Mesangial cell (primary cell): ENCODE results near the gene TEX55. TPM values are rescaled to one million over a fixed set of nuclear protein-coding genes. Genes with fewer than 3 reads are reported as not detected.

ENCODE experiments used
- total RNA-seq: library from RNA; depleted of rRNA; stranded (reverse); fragments of >200 nt; gene quantifications from 2 replicates; pipeline ENCODE4 v1.2.3, GENCODE V29; 2015

The TEX55 gene
- total RNA-seq = not detected in 2 replicates

DNA sequence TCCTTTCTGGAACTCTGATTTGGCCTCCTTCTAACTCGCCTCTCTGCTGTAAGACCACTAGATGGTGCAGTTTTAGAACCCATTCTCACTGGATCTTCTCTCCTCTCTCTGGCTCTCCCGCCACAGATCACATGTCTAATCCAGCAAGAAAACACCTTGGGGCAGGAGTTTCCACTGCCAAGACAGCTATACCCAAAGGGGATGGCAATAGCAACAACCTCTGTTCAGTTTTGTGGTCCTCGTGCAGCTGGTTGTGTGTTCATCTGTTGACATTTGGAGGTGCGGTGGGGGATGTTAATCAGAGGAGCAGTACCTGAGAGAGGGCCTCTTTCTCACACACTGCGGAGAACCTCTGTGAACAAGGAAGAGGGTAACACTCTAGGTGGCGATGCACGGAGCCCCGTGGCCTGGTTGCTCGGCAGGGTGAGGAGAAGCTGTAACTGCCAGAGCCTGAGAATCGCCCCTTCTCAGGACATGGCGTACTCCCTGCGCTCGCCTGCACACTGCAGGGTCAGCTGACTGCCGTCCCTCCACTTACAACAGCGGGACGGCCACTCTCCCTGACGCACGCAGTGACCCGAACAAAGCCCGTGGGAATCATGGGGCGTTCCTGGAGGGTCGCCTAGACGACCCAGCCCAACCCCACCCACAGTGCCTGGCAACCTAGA is at the start of gene TEX55:
Gene TEX55, plus strand, starts transcription at position 666 of the 668 bp plus-strand sequence. CDS start 25 bp downstream, outside the sequence.

DNA sequence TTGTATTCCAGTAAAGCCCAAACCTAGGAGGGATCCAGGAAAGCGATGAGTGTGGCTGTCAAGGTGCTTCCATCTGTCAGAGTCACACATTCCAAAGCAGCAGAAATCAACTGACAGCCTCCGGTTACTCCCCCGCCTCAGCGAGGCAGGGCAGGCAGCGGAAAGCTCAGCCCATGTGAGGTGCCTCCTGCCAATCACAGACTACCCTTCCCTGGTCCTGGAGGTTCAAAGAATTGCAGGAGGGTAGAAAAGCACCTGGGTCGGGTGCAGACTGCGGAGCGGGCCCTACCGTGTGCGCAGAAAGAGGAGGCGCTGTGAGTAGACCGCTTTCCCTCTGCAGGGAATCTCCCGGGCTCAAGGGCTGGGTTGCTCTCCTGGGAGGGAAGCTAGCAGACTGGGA is 27.4 kb downstream of the TEX55 start, which contains the start of gene UPK1B:
Gene UPK1B, plus strand, starts transcription at position 274 of the 400 bp plus-strand sequence. CDS start 13,144 bp downstream, outside the sequence.

Other genes starting within 250 kb of the TEX55 start
- under 0.01 TPM in 1 of 2 replicates, not detected in the other for gene IGSF11, start 111.3 kb upstream of the TEX55 start, total RNA-seq
- gene UPK1B, start 27.4 kb downstream of the TEX55 start, total RNA-seq = 14.3 and 28.2 TPM in 2 replicates
- 20.4 TPM in 2 replicates for gene B4GALT4, start 94.7 kb downstream of the TEX55 start, total RNA-seq
- gene ARHGAP31, start 148.2 kb downstream of the TEX55 start, total RNA-seq = 13.4 and 13.6 TPM in 2 replicates